ENCODE measurements around the gene ZNRF1.

Gene ZNRF1

GRCh38 chr16:75148311-75149195 is 149.7 kb downstream of the ZNRF1 start, which contains the start of gene ZFP1:
TSS of gene ZFP1 (plus strand) at chr16:75148524. CDS start at chr16:75152952, 4,428 bp downstream.
- peak; percentile 87 to 89 for DNase-seq (ENCODE audit: low read depth in 2 of 2)

- DNase-seq (ENCODE audit: low read depth in 2 of 2) = no peak
Observed at GRCh38 chr16:75151798-75152197, 153.0 kb downstream of the ZNRF1 start.

- no peak for DNase-seq (ENCODE audit: low read depth in 2 of 2)
Observed at GRCh38 chr16:75152635-75153034, 153.8 kb downstream of the ZNRF1 start.

DNA sequence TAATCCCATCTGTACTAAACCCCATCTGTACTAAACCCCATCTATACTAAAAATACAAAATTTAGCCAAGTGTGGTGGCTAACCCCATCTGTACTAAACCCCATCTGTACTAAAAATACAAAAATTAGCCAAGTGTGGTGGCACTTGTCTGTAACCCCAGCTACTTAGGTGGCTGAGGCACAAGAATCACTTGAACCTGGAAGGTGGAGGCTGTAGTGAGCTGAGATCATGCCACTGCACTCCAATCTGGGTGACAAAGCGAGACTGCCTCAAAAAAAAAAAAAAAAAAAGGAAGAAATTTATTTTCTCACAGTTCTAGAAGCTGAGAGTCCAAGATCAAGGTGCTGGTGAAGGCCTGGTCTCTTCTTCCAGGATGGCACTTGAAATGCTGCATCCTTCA is 161.6 kb downstream of the ZNRF1 start:
- no peak for DNase-seq (ENCODE audit: low read depth in 2 of 2)
